HG02840 (cell line): ENCODE results near the gene GNAS-AS1.

Experiments used
- ATAC-seq: cut with Tn5 transposase; IDR thresholded peaks from one replicate; pipeline ENCODE4 v1.9.1; 2021; ENCODE audit warnings: mild to moderate bottlenecking, moderate library complexity, moderate number of reproducible peaks; ENCODE audit not compliant: unreplicated experiment, low FRiP score

The GNAS-AS1 gene

DNA sequence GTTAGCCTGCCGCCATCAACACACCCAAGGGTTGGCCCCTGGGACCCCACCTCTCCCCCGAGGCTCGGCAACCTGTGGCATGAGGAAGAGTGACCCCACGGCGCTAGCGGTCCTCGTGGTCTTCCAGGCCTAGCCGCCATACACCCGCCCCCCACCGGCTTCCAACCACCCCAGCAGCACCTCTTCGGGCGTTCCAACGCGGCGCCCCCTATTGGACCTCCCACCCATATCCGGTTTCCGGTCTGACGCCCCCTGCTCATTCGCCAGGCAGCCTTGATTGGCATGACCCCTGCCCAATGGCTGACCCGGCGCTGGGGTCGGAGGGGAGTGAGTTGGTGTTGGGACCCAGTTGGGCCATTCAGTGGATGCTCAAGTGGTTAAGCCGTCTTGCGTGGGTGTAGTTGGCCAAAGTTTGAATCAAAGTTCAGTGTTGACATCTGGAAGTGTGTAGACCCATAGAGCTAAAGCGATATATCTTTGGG, at the start of gene GNAS-AS1:
TSS of gene GNAS-AS1 (minus strand) at position 210 of the 482 bp plus-strand sequence.
- peak; percentile 62 for ATAC-seq

DNA sequence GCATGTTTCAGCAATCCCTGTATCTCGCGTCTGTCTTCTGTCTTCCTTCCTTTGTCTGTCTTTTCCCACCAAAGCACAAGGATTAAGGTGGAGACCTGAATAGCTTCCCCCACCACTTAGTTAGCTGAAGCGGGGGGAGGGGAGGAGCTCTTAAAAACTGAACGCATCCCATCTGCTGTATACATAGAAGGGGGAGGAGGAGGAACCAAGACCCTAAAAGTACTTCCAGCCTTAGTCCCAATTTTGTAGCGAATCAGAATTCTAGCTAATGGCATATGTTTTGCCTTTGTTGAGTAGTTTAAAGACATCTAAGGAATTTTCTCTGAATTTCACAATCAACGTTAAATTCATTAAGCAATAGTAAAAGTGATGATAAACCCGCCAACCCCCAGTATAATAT, 49.7 kb upstream of the GNAS-AS1 start:
- no peak for ATAC-seq

GRCh38 chr20:58899512-58899911, 48.8 kb upstream of the GNAS-AS1 start:
- ATAC-seq: no peak

GRCh38 chr20:58898629-58899408, 48.1 kb upstream of the GNAS-AS1 start:
- no peak for ATAC-seq

DNA sequence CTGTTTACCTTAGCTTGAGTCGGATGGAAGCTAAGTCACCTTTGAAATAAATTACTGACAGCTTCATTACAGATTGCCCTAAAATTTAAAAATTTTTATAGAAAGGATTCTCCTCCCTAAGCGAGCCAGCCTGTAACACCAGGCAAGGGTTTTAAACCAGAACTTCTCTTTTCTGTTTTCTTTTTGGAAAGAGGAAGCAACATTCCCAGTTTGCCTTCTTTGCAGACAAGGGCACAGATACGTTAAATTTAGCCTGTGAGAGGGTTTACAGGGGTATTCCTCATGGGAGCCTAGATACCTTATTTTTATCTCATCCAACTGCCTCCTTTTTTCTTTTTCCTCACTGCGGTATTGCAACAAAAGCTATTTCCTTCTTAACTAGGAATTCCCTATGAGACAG, 46.8 kb upstream of the GNAS-AS1 start:
- no peak for ATAC-seq

- ATAC-seq: no peak
These were observed 46.1 kb upstream of the GNAS-AS1 start for GRCh38 chr20:58896820-58897219.

- ATAC-seq: no peak
These were observed 44.9 kb upstream of the GNAS-AS1 start for GRCh38 chr20:58895448-58896180.

- ATAC-seq: no peak
These were observed 44.1 kb upstream of the GNAS-AS1 start for GRCh38 chr20:58894652-58895447.

GRCh38 chr20:58893355-58894120, 42.8 kb upstream of the GNAS-AS1 start:
- no peak for ATAC-seq

DNA sequence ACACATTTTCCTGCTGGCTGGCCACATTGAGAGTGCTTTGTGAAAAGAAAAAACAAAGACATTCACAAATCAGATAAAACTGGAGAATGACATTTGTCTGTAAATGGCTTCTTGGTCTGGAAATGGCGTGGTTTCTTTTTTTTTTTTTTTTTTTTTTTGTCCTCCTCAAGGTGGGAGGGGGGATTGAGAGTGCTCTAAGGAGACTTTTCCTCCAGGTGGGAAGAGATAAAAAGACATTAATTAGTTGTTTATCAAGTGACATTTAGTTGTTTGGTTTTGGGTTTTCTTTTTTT, 42.2 kb upstream of the GNAS-AS1 start:
- no peak for ATAC-seq

DNA sequence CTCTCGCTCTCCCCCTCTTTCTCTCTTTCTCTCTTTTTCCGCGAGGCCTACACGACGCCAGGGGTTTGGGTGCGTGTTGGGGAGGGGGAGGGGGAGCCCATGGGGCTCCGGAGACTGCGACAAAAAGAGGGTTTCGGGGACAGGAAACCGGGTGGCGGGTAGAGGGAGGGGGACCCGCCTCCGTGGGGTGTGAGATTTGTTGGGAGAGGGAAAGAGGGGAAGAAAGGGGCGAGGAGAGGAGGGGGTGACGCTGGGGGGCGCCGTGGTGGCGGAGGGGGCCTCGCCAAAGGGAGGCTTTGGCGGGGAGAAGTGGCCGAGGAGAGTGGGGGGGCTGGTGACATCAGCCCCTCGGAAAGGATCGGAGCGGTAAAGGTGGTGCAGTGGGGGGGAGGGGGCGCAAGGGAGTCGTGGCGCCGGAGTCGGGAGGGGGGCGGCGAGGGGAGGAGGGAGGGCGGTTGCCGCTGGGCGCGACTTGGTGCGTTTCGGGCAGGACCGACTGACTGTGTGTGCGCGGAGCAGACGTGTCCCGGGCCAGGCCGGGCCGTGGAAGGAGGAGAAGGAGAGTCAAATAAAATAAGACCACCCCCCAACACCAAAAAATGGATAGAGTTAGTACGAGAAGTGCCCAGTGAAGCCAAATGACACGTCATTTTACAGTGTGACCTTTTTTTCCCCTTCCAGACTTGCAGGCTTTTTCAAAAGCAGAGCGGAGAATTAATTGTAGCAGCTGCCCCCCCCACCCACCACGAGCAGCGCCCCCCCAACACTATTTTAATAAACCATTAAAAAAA, 41.6 kb upstream of the GNAS-AS1 start:
- ATAC-seq: peak; percentile 6

GRCh38 chr20:58891718-58892140, 41.0 kb upstream of the GNAS-AS1 start:
- ATAC-seq: peak; percentile 5

GRCh38 chr20:58891086-58891717, 40.5 kb upstream of the GNAS-AS1 start:
- peak; percentile 19 for ATAC-seq

DNA sequence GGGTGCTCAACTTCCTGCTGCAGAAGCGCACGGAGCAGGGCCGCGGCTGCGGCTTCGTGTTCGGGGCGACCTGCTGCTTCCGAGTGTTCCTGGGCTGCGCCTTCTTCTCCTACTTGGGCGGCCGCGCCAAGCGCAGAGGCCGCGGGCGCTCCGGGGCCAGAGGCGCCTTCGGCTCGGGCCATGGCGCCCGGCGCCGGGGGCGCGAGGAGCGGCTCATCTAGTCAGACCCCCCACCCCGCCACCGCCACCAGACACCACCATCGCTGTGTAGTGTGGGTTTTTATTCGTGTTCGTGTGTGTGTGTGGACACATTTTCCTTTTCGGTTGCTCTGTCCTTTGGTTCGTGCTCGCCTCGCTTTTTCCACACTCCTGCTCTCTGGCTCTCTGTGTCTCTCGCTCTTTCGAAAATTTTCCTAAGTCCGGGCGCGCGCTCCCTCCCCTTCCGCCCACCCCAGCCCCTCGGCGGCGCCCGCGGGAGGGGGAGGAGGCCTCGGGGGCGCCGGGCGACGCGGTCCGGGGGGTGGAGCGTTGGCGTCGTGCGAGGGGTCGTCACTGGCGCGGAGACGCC, 39.9 kb upstream of the GNAS-AS1 start:
- ATAC-seq: peak; percentile 29

DNA sequence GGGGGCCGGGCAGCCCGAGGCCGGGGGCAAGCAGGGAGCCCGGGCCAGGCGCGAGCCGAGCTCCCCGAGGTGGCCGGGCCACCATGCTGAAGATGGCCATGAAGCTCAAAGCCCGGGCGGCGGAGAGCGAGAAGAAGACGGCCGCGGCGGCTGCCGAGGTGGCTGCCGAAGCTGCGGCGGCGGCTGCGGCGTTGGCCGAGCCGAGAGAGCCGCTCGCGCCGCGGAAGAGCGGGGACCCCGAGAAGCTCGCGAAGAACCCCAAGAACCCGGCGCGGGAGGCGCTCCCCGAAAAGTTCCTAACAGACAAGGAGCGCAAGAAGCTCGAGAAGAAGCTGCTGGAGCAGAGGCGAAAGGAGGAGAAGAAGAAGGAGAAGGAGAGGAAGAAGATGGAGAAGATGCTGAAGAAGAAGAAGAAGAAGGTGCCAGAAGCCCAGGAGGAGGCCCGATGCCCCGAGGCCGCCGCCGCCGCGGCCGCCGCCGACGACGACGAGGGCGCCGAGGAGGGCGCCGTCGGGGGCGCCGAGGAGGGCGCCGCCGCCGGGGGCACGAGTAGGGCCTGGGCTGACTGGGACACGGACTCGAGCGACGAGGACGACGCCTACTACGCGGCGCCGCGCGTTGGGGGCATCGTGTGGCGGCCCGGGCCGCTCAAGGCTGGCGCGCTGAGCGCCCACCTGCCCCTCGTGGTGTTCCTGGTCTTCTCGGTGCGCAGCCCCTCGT, 39.3 kb upstream of the GNAS-AS1 start:
- peak; percentile 2 for ATAC-seq

- no peak for ATAC-seq
These were observed 38.6 kb upstream of the GNAS-AS1 start for GRCh38 chr20:58889334-58889760.

GRCh38 chr20:58888521-58889333, 38.0 kb upstream of the GNAS-AS1 start:
- ATAC-seq: peak; percentile 32
